Ishikawa (cell line): Measurements from ENCODE around the gene UNC50.

Source experiments
- CEBPB ChIP-seq: IDR thresholded peaks from 2 replicates; pipeline ENCODE4 v1.6.1; 2012
- CREB1 ChIP-seq: IDR thresholded peaks from 2 replicates; pipeline ENCODE4 v1.6.1; 2012; ENCODE audit warnings: low read depth
- EGR1 ChIP-seq: IDR thresholded peaks from 2 replicates; pipeline ENCODE4 v1.6.1; 2012
- EP300 ChIP-seq: IDR thresholded peaks from 2 replicates; pipeline ENCODE4 v1.6.1; 2012; ENCODE audit warnings: borderline replicate concordance
- FOXM1 ChIP-seq: IDR thresholded peaks from 2 replicates; pipeline ENCODE4 v1.6.1; 2012; ENCODE audit warnings: low read depth, borderline replicate concordance
- NFIC ChIP-seq: IDR thresholded peaks from 2 replicates; pipeline ENCODE4 v1.6.1; 2012
- RAD21 ChIP-seq: IDR thresholded peaks from 2 replicates; pipeline ENCODE4 v1.6.1; 2012; ENCODE audit warnings: low read depth
- TAF1 ChIP-seq: IDR thresholded peaks from 2 replicates; pipeline ENCODE4 v1.6.1; 2012; ENCODE audit warnings: low read depth, mild to moderate bottlenecking
- TCF12 ChIP-seq: IDR thresholded peaks from 2 replicates; pipeline ENCODE4 v1.6.1; 2012; ENCODE audit warnings: low read depth
- TEAD4 ChIP-seq: IDR thresholded peaks from 2 replicates; pipeline ENCODE4 v1.6.1; 2012
- YY1 ChIP-seq: IDR thresholded peaks from 2 replicates; pipeline ENCODE4 v1.6.1; 2012; ENCODE audit warnings: low read depth
- ZBTB7A ChIP-seq: IDR thresholded peaks from 2 replicates; pipeline ENCODE4 v1.6.1; 2012; ENCODE audit warnings: low read depth
- TF ChIP-seq, protein P1 (sequence below): IDR thresholded peaks from 2 replicates; pipeline ENCODE4 v1.6.1; 2012; ENCODE audit warnings: low read depth, mild to moderate bottlenecking
- TF ChIP-seq, protein P2 (sequence below): IDR thresholded peaks from 2 replicates; pipeline ENCODE4 v1.6.1; 2012
- TF ChIP-seq, protein P3 (sequence below): IDR thresholded peaks from 2 replicates; pipeline ENCODE4 v1.6.1; 2012

UNC50 gene

DNA sequence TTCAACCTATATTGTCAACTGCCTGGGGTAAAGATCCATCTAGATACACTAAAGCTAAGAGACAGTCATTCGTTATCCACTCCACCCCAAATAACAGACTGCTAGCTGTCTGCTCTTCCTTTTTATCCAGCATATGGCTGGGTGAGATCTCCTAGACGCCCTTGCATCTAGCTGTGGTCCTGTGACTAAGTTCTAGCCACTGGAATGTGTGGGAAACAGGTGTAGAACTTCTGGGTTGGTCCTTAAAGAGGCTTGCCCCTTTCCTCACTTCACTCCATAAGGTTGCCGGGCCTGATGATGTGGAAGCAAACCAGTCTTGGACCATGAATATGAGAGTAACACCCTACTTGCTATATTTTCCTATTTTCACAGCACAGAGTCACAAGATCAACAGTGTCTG is 3.3 kb upstream of the UNC50 start:
- no peak for TF ChIP-seq TAF1
- no peak for TF ChIP-seq RAD21
- TF ChIP-seq CREB1, result no peak
- no peak for TF ChIP-seq EGR1
- TF ChIP-seq FOXM1, result no peak
- no peak for TF ChIP-seq NFIC
- TF ChIP-seq TCF12, result no peak
- TF ChIP-seq, protein P1, sequence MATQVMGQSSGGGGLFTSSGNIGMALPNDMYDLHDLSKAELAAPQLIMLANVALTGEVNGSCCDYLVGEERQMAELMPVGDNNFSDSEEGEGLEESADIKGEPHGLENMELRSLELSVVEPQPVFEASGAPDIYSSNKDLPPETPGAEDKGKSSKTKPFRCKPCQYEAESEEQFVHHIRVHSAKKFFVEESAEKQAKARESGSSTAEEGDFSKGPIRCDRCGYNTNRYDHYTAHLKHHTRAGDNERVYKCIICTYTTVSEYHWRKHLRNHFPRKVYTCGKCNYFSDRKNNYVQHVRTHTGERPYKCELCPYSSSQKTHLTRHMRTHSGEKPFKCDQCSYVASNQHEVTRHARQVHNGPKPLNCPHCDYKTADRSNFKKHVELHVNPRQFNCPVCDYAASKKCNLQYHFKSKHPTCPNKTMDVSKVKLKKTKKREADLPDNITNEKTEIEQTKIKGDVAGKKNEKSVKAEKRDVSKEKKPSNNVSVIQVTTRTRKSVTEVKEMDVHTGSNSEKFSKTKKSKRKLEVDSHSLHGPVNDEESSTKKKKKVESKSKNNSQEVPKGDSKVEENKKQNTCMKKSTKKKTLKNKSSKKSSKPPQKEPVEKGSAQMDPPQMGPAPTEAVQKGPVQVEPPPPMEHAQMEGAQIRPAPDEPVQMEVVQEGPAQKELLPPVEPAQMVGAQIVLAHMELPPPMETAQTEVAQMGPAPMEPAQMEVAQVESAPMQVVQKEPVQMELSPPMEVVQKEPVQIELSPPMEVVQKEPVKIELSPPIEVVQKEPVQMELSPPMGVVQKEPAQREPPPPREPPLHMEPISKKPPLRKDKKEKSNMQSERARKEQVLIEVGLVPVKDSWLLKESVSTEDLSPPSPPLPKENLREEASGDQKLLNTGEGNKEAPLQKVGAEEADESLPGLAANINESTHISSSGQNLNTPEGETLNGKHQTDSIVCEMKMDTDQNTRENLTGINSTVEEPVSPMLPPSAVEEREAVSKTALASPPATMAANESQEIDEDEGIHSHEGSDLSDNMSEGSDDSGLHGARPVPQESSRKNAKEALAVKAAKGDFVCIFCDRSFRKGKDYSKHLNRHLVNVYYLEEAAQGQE, result no peak
- no peak for TF ChIP-seq CEBPB
- TF ChIP-seq, protein P2, sequence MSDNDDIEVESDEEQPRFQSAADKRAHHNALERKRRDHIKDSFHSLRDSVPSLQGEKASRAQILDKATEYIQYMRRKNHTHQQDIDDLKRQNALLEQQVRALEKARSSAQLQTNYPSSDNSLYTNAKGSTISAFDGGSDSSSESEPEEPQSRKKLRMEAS, result no peak
- TF ChIP-seq YY1, result no peak
- no peak for TF ChIP-seq EP300
- no peak for TF ChIP-seq TEAD4

DNA sequence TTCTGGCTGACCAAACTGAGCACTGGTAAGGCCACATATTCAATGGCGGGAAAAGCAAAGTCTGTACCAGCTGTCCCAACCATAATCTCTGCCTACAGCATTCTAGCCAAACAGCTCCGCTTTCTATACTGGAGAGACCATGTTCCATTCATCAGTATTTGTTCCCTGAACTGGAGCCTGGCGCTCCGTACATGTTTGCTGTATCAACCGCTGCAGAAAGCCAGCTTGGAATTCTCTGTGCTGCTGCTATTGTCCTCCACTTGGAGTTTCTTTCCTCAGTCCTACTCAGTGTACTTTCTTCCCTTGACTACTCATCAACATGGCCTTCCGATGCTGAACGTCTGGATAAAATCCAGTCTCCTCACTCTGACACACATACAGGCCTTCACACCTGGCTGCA is 2.0 kb upstream of the UNC50 start:
- TF ChIP-seq RAD21 (no peak), TAF1 (no peak)

GRCh38 chr2:98607104-98607503 is 1.3 kb upstream of the UNC50 start:
- no peak for TF ChIP-seq RAD21
- no peak for TF ChIP-seq TAF1
- TF ChIP-seq ZBTB7A, result no peak

DNA sequence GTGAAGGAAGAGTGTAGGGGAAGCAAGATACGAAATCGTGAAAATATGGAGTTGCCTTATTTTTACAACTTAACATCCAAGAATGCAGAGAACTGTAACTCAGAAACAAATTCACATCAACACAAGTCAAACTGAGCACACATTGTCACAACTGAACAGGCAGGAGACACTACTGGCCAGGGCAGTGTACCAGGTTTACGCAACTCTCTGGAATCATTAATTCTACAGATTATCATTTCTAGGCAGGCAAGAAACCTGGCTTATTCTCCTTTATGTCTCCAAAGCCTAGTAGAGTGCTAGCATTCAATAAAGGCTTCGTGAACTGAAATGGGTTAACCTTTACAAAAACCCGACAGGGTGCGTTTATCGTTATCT is 661 bp upstream of the UNC50 start:
- TF ChIP-seq NFIC, result no peak
- TF ChIP-seq EP300, result no peak
- no peak for TF ChIP-seq FOXM1
- peak; percentile 66 for TF ChIP-seq CEBPB
- TF ChIP-seq, protein P1, result no peak
- no peak for TF ChIP-seq YY1
- TF ChIP-seq TAF1, result no peak
- no peak for TF ChIP-seq RAD21

- no peak for TF ChIP-seq FOXM1
- TF ChIP-seq NFIC, result no peak
- no peak for TF ChIP-seq TCF12
- TF ChIP-seq, protein P2, result no peak
- no peak for TF ChIP-seq RAD21
- no peak for TF ChIP-seq CEBPB
- TF ChIP-seq EP300, result no peak
- no peak for TF ChIP-seq ZBTB7A
- TF ChIP-seq, protein P1, result no peak
- no peak for TF ChIP-seq CREB1
- no peak for TF ChIP-seq TEAD4
- TF ChIP-seq, protein P3, sequence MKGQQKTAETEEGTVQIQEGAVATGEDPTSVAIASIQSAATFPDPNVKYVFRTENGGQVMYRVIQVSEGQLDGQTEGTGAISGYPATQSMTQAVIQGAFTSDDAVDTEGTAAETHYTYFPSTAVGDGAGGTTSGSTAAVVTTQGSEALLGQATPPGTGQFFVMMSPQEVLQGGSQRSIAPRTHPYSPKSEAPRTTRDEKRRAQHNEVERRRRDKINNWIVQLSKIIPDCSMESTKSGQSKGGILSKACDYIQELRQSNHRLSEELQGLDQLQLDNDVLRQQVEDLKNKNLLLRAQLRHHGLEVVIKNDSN, result no peak
- TF ChIP-seq EGR1, result no peak
Observed at GRCh38 chr2:98608962-98609604, 694 bp downstream of the UNC50 start.
